Tibial artery (tissue), 4 donors: Measurements from ENCODE around the gene OBSL1.

Source experiments
- DNase-seq, 2 donors: peaks; one replicate each; pipeline ENCODE4 v3.0.0-alpha.2; 2019
- H3K27ac ChIP-seq, 2 donors: fragments of 200-600 bp; sonication (generic) in 1 of 2; 1 replicate in 1 of 2; 2 replicates in 1 of 2; pipeline ENCODE4 v1.5.1; 2018 to 2019; ENCODE audit warnings: mild to moderate bottlenecking in 1 of 2
- H3K27me3 ChIP-seq, 2 donors: fragments of 200-600 bp; sonication (generic) in 1 of 2; one replicate each; pipeline versions ENCODE4 v1.5.1 to v1.6.0; 2016 to 2019
- H3K36me3 ChIP-seq, 3 donors: fragments of 200-600 bp; sonication (generic) in 2 of 3; one replicate each; pipeline ENCODE4 v1.5.1; 2016 to 2019; ENCODE audit warnings: mild to moderate bottlenecking in 2 of 3
- H3K4me1 ChIP-seq, 4 donors: fragments of 200-600 bp; sonication (generic) in 2 of 4; 1 replicate in 3 of 4; 2 replicates in 1 of 4; pipeline ENCODE4 v1.5.1; 2016 to 2019
- H3K4me3 ChIP-seq, 2 donors: fragments of 200-600 bp; sonication (generic) in 1 of 2; 1 replicate in 1 of 2; 2 replicates in 1 of 2; pipeline ENCODE4 v1.5.1; 2018 to 2019; ENCODE audit warnings: mild to moderate bottlenecking in 2 of 2
- H3K9me3 ChIP-seq, 3 donors: fragments of 200-600 bp; sonication (generic) in 1 of 3; one replicate each; pipeline ENCODE4 v1.5.1; 2016 to 2019
- intact Hi-C: fragments of 100-400 bp; cut with DNase I; formaldehyde crosslinking; loops from one replicate; pipeline ENCODE4 v1.15.0; 2023; ENCODE audit warnings: low total_unique reads
- TF ChIP-seq, protein P1 (sequence below), 2 experiments: fragments of 200-600 bp in 1 of 2; fragments of 450-650 bp in 1 of 2; IDR thresholded peaks; one replicate each; pipeline ENCODE4 v1.5.1; 2017 to 2019; ENCODE audit warnings: antibody characterized with exemption in 2 of 2, mild to moderate bottlenecking in 1 of 2, moderate library complexity in 1 of 2

The OBSL1 gene

DNA sequence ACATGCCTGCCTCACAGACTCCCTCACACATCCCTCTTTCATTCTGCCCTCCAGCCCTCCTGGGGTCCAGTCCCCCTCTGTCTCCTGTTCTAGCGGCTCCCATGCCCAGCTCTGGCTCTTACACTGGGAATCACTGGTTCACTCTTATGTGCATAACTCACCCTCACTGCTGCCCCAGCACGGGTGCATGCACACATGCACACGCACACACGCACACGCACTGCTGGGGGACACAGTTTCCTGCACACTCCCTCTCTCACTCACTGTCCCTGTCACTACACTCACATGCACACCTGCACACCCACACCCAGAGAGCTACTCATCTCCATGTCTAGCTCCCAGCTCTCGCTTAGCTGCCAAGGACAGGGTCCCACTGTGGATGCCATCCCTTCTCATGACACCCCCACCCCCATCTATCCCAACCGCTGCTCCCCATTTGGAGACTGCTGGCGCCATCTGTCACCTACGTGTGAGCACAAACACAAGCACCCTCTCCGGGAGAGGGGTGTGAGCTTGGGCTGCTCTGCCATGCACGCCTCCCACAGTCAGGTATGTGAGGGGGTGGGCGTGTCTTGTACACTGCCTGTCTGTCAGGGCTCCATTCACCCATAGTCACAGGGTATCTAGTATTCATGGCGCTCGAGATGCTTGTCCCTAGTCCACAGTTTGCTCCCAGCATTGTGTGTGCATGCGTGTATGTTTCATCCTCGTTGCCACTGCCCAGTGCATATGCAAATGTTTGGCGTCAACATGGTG is 55.3 kb downstream of the OBSL1 start:
- TF ChIP-seq, protein P1, sequence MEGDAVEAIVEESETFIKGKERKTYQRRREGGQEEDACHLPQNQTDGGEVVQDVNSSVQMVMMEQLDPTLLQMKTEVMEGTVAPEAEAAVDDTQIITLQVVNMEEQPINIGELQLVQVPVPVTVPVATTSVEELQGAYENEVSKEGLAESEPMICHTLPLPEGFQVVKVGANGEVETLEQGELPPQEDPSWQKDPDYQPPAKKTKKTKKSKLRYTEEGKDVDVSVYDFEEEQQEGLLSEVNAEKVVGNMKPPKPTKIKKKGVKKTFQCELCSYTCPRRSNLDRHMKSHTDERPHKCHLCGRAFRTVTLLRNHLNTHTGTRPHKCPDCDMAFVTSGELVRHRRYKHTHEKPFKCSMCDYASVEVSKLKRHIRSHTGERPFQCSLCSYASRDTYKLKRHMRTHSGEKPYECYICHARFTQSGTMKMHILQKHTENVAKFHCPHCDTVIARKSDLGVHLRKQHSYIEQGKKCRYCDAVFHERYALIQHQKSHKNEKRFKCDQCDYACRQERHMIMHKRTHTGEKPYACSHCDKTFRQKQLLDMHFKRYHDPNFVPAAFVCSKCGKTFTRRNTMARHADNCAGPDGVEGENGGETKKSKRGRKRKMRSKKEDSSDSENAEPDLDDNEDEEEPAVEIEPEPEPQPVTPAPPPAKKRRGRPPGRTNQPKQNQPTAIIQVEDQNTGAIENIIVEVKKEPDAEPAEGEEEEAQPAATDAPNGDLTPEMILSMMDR (IDR thresholded peaks at IDR 0.05): no peak
- Histone ChIP-seq H3K4me3 (no peak overlapping the region), H3K27me3 (peaks cover 0 to 46% of the 10 kb centered on the region in 2 donors), H3K9me3 (no peaks in the 10 kb centered on the region), H3K36me3 (no peaks in the 10 kb centered on the region), H3K4me1 (peaks cover 0 to 26% (median 14%) of the 10 kb centered on the region in 4 donors), H3K27ac (no peak overlapping the region)
- intact Hi-C loops: no loop called here
- no peak for DNase-seq

DNA sequence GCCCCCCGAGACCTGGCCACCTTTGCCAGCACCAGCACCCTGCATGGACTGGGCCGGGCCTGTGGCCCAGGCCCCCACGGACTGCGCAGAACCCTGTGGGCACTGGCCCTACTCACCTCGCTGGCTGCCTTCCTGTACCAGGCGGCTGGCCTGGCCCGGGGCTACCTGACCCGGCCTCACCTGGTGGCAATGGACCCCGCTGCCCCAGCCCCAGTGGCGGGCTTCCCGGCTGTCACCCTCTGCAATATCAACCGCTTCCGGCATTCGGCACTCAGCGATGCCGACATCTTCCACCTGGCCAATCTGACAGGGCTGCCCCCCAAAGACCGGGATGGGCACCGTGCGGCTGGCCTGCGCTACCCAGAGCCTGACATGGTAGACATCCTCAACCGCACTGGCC is 56.5 kb downstream of the OBSL1 start:
- Histone ChIP-seq H3K9me3 (no peaks in the 10 kb centered on the region), H3K27ac (no peak overlapping the region), H3K4me3 (no peak overlapping the region), H3K4me1 (peaks cover 0 to 36% (median 22%) of the 10 kb centered on the region in 4 donors), H3K27me3 (peaks cover 0 to 51% of the 10 kb centered on the region in 2 donors), H3K36me3 (no peaks in the 10 kb centered on the region)
- no peak for DNase-seq
- TF ChIP-seq, protein P1 (IDR thresholded peaks at IDR 0.05): no peak
- intact Hi-C loops: no loop called here

DNA sequence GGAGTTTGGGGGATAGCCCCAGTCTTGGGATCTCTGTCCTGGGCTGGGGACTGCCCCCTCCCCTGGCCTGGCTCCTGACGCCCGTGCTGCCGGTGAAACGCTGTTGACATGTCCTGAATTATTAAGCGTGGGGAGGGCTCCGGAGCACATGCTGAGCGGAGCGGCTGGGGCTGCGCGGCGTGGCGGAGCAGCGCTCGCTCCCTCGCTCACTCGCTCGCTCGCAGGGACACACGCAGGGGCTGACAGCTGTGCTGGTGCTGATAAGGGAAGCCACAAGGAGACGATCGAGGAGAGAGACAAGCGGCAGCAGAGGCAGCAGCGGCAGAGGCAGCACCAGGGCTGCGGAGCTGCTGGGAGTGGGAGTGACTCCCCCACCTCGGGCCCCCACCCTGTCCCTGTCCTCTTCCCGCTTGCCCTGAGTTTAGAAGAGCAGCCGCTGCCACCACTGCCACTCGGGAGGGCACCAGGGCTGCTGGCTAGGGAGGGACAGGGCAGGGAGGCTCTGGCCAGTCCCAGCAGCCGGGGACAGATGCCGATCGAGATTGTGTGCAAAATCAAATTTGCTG is 57.1 kb downstream of the OBSL1 start, which contains the start of gene ASIC4:
ASIC4 (plus strand) TSS at position 287 of the 566 bp plus-strand sequence; CDS start at position 530, 243 bp downstream.
- H3K4me1 ChIP-seq: peaks cover 0 to 42% (median 27%) of the 10 kb centered on the region in 4 donors
- no peaks in the 10 kb centered on the region for H3K9me3 ChIP-seq
- H3K27ac ChIP-seq: no peak within 1 kb of the TSS
- TF ChIP-seq, protein P1 (IDR thresholded peaks at IDR 0.05): no peak
- H3K27me3 ChIP-seq: peaks cover 0 to 51% of the 10 kb centered on the region in 2 donors
- intact Hi-C loops: no loop called here
- no peak within 1 kb of the TSS for H3K4me3 ChIP-seq
- no peak for DNase-seq
- no peaks in the 10 kb centered on the region for H3K36me3 ChIP-seq

DNA sequence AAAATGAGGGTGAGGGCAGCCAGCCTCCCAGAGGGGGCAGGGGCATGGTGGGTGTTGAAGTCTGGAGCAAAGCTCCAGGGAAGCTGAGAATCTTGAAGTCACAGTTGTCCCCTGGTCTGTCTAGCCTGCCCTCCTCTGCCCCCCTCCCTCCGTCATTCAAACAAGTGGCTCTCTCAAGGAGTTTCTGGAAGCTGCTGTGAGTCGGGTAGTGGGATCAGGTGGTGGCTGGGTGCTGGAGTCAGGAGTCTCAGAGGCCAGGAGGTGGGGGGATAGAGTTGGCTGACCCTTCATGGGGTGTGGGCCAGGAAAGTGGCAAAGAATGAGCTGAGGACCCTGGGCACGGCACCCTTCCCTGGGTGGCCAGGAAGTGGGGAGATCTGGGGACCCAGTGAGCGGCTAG is 57.6 kb downstream of the OBSL1 start:
- H3K4me3 ChIP-seq: no peak overlapping the region
- no peak for DNase-seq

DNA sequence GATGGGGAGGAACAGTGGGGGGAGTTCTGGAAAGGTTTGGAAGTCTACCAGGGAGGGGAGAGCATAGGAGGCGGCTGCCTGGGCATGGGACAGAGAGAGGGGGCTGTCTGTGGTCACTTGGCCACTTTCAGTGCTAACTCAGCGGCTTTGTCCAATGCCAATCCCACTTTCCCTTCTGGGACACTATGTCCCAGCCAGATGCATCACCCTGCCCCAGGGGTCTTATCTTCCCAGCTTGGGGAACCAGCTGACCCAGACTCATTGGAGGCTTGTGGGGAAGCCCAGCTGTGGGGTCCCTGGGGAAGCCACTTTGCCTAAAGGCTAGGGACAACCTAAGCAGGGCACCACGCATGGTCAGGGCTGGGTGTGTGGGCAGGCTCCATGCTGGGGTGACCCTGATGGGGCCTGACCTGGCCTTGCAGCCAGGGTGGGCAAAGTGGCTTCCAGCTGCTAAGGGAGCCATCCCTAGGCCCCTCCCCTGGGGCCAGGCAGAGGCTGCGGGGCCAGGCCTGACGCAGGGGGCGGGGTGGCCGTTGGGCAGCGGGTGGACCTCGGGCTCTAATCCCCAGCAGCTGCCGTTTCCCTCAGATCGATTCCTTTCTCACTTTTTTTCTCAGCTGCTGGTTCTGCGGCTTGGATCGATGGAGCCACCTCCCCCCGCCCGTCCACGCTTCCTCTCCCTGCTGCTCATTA is 58.7 kb downstream of the OBSL1 start:
- H3K36me3 ChIP-seq: peaks cover 0 to 3% (median 0%) of the 10 kb centered on the region in 3 donors
- no peak overlapping the region for H3K4me3 ChIP-seq
- H3K4me1 ChIP-seq: peaks cover 0 to 53% (median 36%) of the 10 kb centered on the region in 4 donors
- DNase-seq: no peak
- peaks cover 0 to 51% of the 10 kb centered on the region in 2 donors for H3K27me3 ChIP-seq
- intact Hi-C loops: no loop called here
- H3K9me3 ChIP-seq: no peaks in the 10 kb centered on the region
- no peak overlapping the region for H3K27ac ChIP-seq
- TF ChIP-seq, protein P1 (IDR thresholded peaks at IDR 0.05): no peak

More for the DNA sequence above, 57.6 kb downstream of the OBSL1 start:
- no peaks in the 10 kb centered on the region for H3K9me3 ChIP-seq
- TF ChIP-seq, protein P1 (IDR thresholded peaks at IDR 0.05): no peak
- peaks cover 0 to 46% (median 32%) of the 10 kb centered on the region in 4 donors for H3K4me1 ChIP-seq
- no peaks in the 10 kb centered on the region for H3K36me3 ChIP-seq
- peaks cover 0 to 51% of the 10 kb centered on the region in 2 donors for H3K27me3 ChIP-seq
- intact Hi-C loops: no loop called here
- H3K27ac ChIP-seq: no peak overlapping the region
